NCI-H748 (cell line): Measurements from ENCODE around the gene SERTAD4.

ENCODE experiments used
- DNase-seq: peaks from one replicate; lab custom pipeline; 2025; ENCODE audit not compliant: unreplicated experiment; lab: John Stamatoyannopoulos, UW

Gene SERTAD4

GRCh38 chr1:210231846-210232510 is 618 bp upstream of the SERTAD4 start:
- peak; percentile 37 for DNase-seq

GRCh38 chr1:210233216-210233494 is 559 bp downstream of the SERTAD4 start:
- DNase-seq = peak; percentile 65

DNA sequence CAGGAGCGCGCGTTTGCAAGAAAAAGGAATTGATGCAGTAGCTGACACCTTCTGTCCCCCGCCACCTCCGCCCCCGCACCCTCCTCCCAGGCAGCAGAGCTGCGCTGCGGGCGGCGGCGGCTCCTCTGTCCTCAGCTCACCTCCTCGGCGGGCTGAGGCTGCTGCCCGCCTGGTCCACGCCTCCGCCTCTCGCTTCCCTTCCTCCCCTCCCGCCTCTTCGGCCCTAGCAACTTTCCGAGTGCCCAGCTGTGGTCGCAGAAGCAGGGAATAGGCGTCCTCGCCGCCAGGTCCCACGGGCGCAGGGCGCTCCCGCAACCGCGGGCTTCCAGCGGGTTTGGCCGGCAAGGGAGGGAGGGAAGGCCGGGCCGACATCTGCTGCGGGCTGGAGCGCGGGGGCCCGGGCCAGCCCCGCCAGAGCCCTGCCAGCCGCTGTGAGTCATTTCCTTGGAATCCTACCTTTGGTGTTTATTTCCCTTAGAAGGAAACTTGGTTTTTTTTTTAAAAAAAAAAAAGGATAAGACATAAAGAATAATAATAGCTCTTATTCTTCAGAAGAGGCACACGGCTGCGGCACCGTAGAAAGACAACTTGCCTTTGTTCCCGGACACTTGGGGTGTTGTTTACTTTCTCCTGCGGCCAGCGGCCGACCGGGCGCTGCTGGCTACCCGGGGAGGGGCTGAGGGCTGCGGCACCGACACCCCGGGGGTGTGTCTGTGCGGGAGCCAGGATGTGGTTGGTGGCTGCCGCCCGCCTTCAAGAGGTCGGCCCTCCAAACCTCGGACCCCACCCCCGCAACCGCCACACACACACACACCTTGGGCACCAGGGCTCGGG is 1.1 kb downstream of the SERTAD4 start:
- DNase-seq = peak; percentile 71

DNA sequence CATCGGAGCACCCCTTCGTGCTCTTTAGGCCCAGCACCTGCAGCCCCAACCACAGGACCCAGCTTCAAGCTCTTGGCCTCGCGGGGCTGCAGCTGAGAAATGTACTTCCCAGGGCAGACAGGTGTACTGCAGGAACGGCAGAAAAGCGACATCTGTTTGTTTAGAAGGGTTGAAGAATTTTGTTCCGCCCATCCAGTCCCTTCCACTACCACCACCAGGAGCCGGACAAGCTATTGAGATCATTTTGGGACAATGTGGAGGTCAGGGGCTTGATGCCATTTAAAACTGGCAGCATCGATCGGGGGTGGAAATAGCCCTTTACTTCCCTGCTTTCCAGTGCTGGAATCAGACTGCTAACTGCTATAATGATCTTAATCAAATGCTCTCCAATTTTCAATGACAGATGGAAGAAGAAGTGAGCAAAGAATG is 1.7 kb downstream of the SERTAD4 start:
- no peak for DNase-seq

- no peak for DNase-seq
Observed at GRCh38 chr1:210235363-210236053, 2.9 kb downstream of the SERTAD4 start.

DNA sequence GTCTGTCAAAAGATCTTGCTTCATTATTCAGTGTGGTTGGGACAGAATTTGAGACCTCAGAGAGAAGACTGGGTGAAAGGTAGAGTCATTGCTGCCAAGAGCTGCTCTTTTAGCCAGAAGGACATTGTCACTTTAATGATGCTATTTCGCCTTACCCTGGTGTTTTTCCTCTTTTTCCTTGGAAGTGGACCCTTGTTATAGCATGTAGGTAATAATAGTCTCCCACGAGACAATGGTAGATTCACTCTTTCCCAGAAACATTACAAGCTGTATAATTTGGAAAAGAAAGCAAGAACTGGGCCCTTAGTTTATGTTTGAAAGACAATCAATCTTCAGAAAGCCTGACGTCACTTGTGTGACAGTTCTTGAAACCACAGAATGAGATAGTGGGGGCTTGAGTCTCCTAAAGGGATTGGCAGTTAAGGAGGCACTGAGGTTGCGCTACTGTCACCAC is 3.8 kb downstream of the SERTAD4 start:
- no peak for DNase-seq

GRCh38 chr1:210236840-210237409 is 4.3 kb downstream of the SERTAD4 start:
- DNase-seq = no peak

- DNase-seq = no peak
Observed at GRCh38 chr1:210237479-210237878, 4.9 kb downstream of the SERTAD4 start.

GRCh38 chr1:210237981-210238380 is 5.4 kb downstream of the SERTAD4 start:
- DNase-seq = no peak

DNA sequence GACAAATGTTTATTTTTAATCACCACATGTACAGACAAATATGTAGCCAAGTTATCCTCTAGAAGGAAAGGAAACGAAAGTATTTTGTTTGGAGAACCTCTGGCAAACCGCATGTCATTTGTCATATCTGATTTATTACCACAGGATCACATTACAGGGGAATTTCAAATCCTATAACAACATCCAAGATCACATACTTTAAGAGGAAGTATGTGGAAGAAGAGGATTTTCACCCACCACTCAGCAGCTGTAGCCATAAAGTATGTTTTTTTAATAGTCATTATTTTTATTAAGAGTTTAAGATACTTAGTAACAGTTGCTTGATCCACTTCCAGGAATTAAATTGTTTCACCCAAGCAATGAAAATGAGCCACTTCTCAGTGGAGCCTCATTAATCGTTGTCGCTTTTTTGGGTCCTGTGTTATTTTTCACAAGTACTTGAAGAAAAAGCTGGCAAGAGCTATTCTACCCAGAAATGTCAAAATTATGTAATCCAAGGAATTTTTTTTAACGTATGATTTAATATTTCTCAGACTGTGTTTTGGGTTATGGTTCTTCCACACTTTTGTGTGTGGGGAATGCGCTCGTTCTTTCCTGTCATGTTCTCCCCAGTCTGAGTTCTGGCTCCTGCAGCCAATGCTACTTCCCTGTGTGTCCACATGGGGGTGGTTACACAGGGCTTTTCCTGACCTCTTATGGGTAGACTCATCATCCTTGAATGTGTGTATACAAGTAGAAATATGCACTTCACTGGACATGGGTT is 6.9 kb downstream of the SERTAD4 start:
- no peak for DNase-seq

GRCh38 chr1:210241121-210241520 is 8.5 kb downstream of the SERTAD4 start:
- DNase-seq = no peak

- no peak for DNase-seq
Observed at GRCh38 chr1:210244746-210245367, 12.3 kb downstream of the SERTAD4 start.

GRCh38 chr1:210246447-210246846 is 13.9 kb downstream of the SERTAD4 start:
- DNase-seq = no peak

DNA sequence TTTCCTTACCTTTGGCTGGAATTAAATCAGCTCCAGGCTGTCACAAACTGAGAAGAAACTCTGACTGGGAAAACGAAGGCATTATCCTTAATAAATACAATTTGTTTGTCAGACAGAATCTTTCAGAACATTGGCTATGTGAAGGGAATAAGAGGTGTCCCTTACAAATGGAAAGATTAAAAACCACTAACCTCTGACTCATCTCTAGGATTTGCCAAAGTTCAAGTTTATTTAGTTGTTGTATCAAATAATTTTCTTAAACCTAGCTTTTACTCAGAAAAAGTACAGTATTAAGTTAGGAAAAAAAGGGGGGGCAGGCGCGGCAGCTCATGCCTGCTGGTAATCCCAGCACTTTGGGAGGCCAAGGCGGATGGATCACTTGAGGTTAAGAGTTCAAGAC is 15.7 kb downstream of the SERTAD4 start:
- no peak for DNase-seq

- DNase-seq = peak; percentile 59
Observed at GRCh38 chr1:210250665-210250997, 18.0 kb downstream of the SERTAD4 start.

DNA sequence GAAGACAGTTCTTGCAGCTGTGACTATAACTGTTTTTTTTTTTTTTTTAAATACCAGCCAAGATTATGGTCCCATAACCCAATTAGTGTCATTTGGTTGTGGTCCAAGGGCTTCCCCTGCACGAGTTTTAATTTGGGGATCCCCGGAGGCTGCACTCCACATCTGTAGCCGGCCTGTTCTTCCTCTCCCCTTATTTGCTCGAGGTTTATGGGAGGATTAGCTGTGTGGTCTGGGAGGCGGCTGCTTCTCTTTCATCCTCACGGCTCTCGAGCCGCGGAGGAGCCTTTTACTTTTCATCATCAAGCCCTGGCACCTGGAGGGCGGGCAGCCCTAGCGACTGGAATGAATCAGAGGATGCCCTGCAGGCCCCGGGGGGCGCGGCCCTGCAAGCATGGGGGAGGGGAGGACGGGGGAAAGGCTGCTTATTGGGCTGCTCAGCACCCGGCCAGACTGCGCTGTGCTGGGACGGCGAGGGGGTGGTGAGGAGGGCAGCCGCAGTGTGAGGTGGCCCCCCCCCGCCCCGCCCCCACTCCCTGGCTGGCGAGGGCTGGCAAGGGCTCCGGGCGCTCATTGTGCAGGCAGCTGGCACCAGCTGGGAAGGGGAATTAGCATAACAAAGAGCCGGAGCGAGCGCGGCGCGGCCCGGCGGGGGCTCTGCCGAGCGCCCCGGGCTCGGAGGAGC is 18.5 kb downstream of the SERTAD4 start:
- DNase-seq = peak; percentile 79

- DNase-seq = peak; percentile 19
Observed at GRCh38 chr1:210251680-210252490, 19.3 kb downstream of the SERTAD4 start.

DNA sequence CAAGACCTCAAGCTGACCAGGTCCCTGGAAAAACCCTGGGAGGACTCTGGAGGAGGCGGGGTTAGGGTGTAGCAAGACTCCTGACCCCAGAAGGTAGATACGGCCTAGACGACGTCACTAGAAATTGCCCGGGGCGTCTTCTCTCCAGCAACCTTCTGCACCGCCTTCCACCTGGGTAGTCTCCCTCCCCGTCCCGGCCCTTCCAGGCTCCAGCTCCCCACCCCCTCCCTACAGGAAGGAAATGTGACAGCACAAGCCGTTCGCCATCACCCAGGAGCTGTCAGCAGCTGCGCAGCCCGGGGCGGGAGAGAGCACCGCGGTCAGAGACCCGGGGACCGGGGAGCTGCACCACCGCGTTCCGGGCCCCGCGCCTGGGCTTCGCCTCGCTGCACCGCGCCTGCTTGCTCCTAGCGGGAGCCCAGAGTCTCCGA is 20.0 kb downstream of the SERTAD4 start:
- DNase-seq = no peak

GRCh38 chr1:210254298-210254697 is 21.7 kb downstream of the SERTAD4 start:
- no peak for DNase-seq
